MV-4-11 (cell line): ENCODE measurements around the gene PKN3.

Experiments used
- DNase-seq: peaks from one replicate; lab custom pipeline; 2025; lab: John Stamatoyannopoulos, UW

PKN3 gene

DNA sequence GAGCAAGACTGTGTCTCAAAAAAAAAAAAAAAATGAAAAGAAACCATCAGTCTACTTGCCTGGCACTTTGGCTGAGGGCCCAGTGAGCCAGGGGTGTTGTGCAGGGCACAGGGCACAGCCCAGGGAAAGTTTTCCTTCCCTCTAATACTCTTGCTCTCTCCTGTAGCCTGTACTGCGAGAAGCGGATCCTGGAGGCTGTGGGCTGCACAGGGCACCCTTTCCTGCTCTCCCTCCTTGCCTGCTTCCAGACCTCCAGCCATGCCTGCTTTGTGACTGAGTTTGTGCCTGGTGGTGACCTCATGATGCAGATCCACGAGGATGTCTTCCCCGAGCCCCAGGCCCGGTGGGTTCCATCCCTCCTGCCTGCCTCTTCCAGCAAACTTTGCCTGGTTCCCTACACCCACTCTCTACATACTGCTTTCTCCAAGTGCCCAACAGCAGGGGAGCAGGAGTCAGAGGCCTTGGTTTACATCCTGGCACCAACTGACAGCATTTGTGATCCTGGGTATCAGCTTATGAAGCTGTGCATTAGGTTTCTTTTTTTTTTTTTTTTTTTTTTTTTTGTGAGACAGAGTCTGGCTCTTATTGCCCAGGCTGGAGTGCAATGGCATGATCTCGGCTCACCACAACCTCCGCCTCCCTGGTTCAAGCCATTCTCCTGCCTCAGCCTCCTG, 14.4 kb downstream of the PKN3 start:
- no peak for DNase-seq

DNA sequence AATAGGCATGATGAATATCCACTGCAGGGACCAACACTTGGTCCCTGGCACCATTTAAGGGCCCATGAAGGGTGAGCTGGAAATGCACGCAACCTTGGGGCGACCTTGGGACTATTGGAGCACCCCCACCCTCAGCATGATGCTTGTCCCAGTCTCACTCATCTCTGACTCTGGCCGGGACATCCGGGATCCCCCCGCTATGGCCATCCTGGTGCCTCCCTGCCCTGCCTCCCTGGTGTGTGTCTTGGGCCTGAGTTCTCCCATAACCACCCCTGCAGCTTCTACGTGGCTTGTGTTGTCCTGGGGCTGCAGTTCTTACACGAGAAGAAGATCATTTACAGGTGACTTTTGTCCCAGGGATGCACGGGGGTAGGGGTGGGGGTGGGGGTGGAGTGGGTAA, 15.7 kb downstream of the PKN3 start:
- DNase-seq: no peak

DNA sequence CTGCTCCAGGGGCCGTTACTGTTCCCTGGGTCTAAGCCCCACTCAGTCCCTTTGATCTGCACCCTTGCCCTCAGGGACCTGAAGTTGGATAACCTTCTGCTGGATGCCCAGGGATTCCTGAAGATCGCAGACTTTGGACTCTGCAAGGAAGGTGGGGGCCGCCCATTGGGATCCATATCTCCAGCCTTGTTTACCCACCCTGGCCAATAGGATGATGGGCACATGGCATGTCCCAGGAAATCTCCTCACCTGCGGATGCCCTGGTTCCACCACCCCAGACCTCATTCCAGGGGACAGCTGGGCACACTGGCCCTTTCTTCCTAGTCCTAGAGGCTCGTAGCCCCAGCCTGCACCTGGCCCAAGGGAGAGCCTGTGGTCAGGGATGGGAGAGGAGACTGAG, 16.2 kb downstream of the PKN3 start:
- DNase-seq: no peak

DNA sequence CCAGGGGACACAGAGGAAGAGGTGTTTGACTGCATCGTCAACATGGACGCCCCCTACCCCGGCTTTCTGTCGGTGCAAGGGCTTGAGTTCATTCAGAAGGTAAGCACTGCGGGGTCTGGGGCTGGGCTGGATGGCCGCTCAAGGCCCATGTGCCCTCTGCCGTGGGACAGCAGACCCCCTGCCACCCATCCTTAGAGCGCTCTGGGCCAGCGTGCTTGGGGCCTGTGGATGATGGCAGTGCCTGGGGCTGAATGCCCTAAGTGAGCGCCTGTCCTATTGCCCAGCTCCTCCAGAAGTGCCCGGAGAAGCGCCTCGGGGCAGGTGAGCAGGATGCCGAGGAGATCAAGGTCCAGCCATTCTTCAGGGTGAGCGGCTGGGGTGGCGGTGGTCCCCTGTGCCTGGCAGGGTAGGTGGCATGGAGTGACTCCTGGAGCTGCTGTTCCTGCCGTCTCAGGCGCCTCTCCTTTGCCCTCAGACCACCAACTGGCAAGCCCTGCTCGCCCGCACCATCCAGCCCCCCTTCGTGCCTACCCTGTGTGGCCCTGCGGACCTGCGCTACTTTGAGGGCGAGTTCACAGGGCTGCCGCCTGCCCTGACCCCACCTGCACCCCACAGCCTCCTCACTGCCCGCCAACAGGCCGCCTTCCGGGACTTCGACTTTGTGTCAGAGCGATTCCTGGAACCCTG, 17.8 kb downstream of the PKN3 start:
- DNase-seq: no peak

DNA sequence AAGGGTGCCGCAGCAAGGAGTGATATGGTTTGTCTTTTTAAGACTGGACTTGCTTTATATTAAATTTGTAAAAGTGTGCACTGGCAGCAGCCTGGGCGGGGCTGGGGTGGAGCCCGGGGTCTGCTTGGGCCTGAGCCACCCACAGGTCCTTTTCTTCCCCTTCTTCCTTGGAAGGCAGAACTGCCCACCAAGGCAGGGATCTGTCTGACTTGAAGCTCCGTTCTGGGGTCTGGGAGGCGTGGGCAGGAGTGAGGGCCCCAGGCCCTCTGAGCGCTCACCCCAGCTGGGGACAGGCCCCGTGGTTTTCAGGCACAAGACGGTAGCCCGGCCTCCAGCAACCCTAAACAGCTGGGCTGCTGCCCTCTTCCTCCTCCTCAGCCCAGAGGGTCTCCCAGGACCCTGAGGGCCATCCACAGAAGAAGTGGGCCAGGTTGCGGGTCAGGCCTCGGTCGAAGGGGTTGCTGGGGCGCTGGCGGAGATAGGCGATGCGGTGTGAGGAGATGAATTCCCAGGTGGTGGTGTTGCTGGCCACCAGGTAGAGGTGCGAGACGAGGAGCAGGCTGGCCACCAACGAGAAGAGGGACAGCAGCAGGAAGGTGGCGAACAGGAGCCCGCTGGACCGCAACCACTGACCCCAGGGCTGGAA, 18.7 kb downstream of the PKN3 start:
- no peak for DNase-seq

DNA sequence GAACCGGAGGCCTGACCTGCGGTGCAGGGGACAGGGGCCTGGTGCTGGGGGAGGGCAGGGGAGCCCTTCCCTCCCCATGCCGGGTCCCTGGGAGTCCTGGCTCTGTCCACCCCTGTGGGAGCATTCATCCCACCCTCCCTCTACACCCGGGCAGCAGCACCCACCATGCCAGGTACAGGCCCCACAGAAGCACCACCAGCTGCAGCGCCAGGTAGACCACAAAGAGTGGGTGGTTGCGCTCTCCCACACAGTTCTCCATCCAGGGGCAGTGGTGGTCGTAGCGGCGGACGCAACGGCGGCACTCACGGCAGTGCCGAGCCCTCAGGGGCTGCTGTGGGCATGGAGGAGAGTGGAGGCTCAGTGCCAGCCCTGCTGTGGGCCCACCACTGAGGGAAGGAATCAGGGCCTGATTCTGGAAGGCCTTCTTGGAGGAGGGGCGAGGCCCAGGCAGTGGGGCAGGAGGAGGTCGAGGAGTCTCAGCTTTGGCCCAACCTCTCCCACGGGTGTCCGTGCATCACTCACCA, 19.2 kb downstream of the PKN3 start:
- no peak for DNase-seq

- no peak for DNase-seq
These were observed 20.4 kb downstream of the PKN3 start for GRCh38 chr9:128722380-128723351.

- DNase-seq: no peak
These were observed 21.1 kb downstream of the PKN3 start for GRCh38 chr9:128723352-128723865.

DNA sequence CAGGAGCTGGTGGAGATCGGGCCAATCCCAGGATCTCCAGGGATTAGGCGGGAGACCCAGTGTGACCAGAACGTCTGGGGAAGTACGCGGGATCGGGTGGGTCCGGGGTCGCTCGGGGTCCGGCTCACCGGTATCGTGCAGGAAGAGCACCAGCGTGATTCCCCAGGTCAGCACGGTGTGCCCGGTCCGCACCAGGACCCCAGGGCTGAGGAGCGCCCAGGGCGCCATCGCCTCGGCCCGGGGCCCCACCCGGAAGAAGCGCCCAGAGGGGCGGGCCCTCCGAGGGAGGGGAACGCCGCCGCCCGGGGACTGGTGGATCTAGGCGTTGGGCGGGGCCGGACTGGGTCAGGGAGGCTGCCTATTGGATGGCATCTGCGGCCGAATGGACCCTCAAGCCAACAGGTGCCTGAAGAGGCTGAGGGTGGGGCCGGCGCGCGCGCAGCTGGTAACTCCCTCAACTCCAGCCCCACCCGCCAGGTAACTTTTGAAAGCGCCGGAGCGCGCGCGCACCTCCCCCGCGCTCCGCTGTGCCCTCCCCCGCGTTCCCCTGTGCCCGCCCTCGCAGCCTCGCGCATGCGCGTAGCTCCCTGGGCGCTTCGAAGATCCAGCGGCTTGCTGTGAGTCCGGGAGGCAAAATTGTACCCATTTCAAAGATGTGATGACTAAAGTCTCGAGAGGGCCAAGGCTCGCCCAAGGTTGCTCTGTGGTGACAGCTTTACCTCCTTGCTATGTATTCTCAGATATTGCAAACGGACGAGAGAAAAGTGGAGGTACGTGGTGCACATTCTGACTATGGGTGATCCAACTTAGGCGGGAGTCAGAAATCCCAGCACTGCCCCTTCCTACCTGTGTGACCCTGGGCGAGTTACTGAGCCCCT, 21.8 kb downstream of the PKN3 start, which contains the start of gene ZDHHC12:
Gene ZDHHC12, minus strand, starts transcription at position 262 of the 878 bp plus-strand sequence. Its CDS starts 34 bp downstream, at position 228.
- DNase-seq: peak; percentile 98

DNA sequence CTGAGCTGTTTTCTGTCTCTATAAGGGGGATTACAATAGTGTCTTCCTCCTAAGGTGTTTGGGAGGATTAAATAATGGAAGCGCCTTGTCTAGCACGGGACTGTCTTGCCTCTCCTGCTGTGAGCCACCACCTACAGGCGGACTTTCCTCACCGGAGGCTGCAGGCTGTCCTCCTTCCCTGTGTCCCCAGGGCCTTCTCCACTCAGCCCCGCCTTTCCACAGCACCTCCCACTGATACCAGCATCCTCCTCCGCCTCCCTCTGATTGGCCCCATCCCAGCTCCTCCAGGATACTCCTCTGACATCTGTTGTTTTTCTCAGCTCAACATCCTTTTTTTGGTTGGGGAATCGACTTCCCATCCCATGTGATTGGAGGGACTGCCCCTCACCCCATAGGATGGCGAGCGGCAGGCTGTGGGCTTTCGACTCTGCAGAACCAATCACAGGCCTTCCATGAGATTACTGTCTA, 22.5 kb downstream of the PKN3 start:
- peak; percentile 57 for DNase-seq

DNA sequence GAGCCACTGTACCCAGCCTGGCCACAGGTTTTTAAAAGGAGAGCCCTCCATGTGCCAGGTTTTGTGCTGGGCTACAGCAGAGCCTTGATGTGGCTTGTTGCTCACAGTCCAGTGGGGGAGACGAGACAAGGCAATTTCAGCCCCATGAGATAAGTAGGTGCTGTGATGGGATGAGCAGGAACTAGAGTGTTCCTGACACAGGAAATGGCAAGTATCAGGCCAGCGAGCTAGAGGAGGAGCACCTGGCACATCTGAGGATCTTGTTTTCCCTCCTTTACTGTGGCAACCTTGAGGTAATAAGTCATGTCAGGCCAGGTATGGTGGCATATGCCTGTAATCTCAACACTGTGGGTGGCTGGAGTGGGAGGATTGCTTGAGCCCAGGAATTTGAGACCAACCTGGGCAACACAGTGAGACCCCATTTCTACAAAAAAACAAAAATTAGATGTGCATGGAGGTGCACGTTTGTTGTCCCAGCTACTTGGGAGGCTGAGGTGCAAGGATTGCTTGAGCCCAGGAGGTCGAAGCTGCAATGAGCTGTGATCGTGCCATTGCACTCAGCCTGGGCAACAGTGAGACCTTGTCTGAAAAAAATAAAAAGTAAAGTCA, 25.4 kb downstream of the PKN3 start:
- no peak for DNase-seq

DNA sequence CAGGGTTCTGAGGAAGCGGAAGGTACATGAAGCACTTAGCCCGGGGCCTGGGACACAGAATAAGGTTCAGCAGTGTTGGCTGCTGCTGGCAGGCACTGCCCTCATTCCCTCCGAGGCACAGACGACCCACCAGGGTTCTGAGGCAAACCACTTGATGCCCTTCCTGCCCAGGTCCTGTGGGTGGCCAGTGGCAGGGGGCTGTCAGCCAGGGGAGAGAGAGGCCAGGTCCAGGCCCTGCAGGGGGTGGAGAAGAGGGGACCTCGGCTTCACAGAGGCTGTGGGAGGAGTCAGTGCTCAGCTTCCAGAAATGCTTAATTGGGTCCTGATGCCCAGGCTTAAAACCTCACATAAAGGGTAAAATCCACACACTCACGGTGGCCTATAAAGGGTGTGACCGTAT, 26.0 kb downstream of the PKN3 start:
- DNase-seq: no peak

- DNase-seq: no peak
These were observed 27.0 kb downstream of the PKN3 start for GRCh38 chr9:128729302-128729701.

- DNase-seq: no peak
These were observed 27.6 kb downstream of the PKN3 start for GRCh38 chr9:128729766-128730517.

DNA sequence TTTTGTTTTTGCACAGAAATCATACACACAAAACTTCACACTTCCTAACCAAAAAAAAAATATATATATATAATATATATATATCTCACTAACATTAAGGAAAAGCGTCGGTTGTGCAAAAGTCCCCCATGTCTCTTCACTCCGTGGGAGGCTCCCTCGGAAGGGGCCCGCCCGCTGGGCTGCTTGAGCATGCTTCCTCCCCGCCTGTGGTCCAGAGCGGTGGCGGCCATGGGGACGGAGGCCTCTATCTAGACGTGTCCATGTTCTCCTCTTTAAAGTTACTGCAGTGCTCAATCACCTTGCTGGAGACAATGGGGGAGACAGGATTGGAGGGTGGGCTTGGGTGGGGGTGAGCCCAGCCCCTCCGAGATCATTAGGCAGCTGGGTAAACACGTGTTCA, 28.8 kb downstream of the PKN3 start:
- DNase-seq: no peak

- no peak for DNase-seq
These were observed 29.4 kb downstream of the PKN3 start for GRCh38 chr9:128731691-128732090.

DNA sequence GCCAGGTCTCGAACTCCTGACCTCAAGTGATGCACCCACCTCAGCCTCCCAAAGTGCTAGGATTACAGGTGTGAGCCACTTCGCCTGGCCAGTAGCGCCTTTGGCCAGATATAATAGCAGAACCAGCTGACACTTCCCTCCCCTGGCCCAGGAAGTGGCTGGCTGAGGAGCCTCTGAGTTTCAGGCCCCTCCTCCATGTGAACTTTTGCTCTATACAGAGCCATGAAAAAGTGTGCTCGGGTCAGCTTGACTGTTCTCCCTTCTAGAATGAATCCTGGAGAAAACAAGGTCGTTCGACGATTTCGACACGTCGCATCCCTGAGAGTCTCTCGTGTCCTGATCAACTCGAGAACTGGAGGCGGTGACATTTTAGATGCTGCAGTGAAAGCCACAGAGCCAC, 30.3 kb downstream of the PKN3 start:
- peak; percentile 59 for DNase-seq

DNA sequence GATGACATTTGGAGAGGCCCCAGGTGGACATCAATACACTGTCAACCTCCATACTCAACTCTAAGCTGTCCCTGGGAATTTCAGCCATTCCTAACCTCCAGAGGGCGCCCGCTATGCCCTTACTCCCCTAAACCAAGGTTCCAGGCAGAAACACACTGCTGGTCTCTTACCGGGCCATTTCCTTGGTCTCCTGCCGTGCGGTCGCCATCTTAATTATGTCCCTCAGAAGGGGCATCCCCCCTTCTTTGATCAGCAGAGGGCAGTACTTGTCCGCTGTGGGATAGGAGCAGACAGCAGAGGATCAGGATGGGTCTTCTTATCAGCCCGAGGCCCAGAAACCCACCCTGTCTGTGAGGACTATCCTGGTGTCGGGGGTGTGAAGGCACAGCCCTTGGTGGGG, 31.0 kb downstream of the PKN3 start:
- peak; percentile 76 for DNase-seq

- no peak for DNase-seq
These were observed 33.1 kb downstream of the PKN3 start for GRCh38 chr9:128735373-128735772.
